ENCODE data around the gene ELOB. TPM values are rescaled to one million over a fixed set of nuclear protein-coding genes. Genes with fewer than 3 reads are reported as not detected.
A peak's percentile ranks its signal among the peaks of the same experiment; 100 is the strongest.

Gene ELOB
- total and polyA plus RNA-seq, 2 of the 8 experiments (the other 6 are each of a cell fraction or from before 2014, with no cell fraction given) = 237 to 1,357 TPM

GRCh38 chr16:2799205-2799858, 22.3 kb upstream of the ELOB start:
- H4K5ac ChIP-seq (ENCODE audit: insufficient read length, low read depth, low read length) = no peak overlapping the region
- no peak overlapping the region for H2AK5ac ChIP-seq (ENCODE audit: low read depth, low read length)
- no peak overlapping the region for H4K91ac ChIP-seq (replicated peaks; ENCODE audit: insufficient read length, low read length)
- no peak overlapping the region for H3K23ac ChIP-seq (ENCODE audit: insufficient read length)
- no peak overlapping the region; the same call in none of the 2 replicates for H4K8ac ChIP-seq (ENCODE audit: extremely low read depth, insufficient read depth, low read length)
- H3K56ac ChIP-seq (replicated peaks; ENCODE audit: insufficient read length, low read depth, low read length) = no peak overlapping the region
- no peak for DNase-seq (ENCODE audit: low read depth in 1 of 2, low spot score in 2 of 2)
- no peak overlapping the region for H2BK15ac ChIP-seq (ENCODE audit: low read length)
- H3K4ac ChIP-seq (replicated peaks; ENCODE audit: insufficient read length, low read depth, low read length) = no peak overlapping the region
- H3K14ac ChIP-seq (ENCODE audit: insufficient read length) = no peak overlapping the region
- no peak for FAIRE-seq
- H4K20me1 ChIP-seq (replicated peaks in 1 of 2; ENCODE audit: control insufficient read depth in 1 of 2, insufficient read depth in 2 of 2, low read length in 2 of 2) = no peaks in the 10 kb centered on the region
- H3K4me1 ChIP-seq (replicated peaks in 1 of 4; ENCODE audit: control insufficient read depth in 3 of 4, insufficient read depth in 4 of 4, low read length in 3 of 4) = no peaks in the 10 kb centered on the region
- H3K4me3 ChIP-seq (ENCODE audit: extremely low read depth in 1 of 4, insufficient read depth in 2 of 4, low read depth in 3 of 4, low read length in 4 of 4) = no peak overlapping the region
- TF ChIP-seq POLR2AphosphoS5 (IDR thresholded peaks at IDR 0.05; ENCODE audit: low read depth, low read length) (no peak), GTF2F1 (IDR thresholded peaks at IDR 0.05; ENCODE audit: borderline replicate concordance, low read depth, low read length) (no peak), SRF (IDR thresholded peaks at IDR 0.05; ENCODE audit: low read depth, low read length) (no peak), RAD21 (IDR thresholded peaks at IDR 0.05 in 1 of 2, conservative IDR thresholded peaks at IDR 0.05 in 1 of 2; ENCODE audit: low read depth in 2 of 2, low read length in 2 of 2) (no peak), HDAC6 (IDR thresholded peaks at IDR 0.05; ENCODE audit: low read depth, low read length) (no peak), GABPA (IDR thresholded peaks at IDR 0.05; ENCODE audit: borderline replicate concordance, insufficient read depth, low read length) (no peak), ATF2 (IDR thresholded peaks at IDR 0.05; ENCODE audit: low read length) (no peak), CEBPB (IDR thresholded peaks at IDR 0.05; ENCODE audit: low read depth, low read length) (no peak), CBX8 (IDR thresholded peaks at IDR 0.05; ENCODE audit: borderline replicate concordance, low read depth, low read length) (no peak), RBBP5 (IDR thresholded peaks at IDR 0.05; ENCODE audit: borderline replicate concordance, low read depth, low read length) (no peak), CREB1 (IDR thresholded peaks at IDR 0.05) (no peak)
- no peaks in the 10 kb centered on the region for H3K27me3 ChIP-seq (replicated peaks in 1 of 4; ENCODE audit: control insufficient read depth in 3 of 4, extremely low read depth in 1 of 4, insufficient read depth in 3 of 4, low read length in 3 of 4)
- no peak overlapping the region for H2BK5ac ChIP-seq (ENCODE audit: low read depth, low read length)
- 85% methylated on average over 21 of the region's 21 CpGs; no CpG with 5 or more reads in 1 of the 2 experiments for WGBS, 2 experiments (ENCODE audit: extremely low coverage in 1 of 2, insufficient coverage in 1 of 2, insufficient read length in 1 of 2, insufficient replicate concordance in 2 of 2, low coverage in 1 of 2, low lambda C conversion rate in 2 of 2, missing lambda C conversion rate in 1 of 2)
- H3K36me3 ChIP-seq (ENCODE audit: control insufficient read depth in 2 of 4, insufficient read depth in 4 of 4, low read length in 3 of 4) = no peaks in the 10 kb centered on the region
- no peak overlapping the region for H3K9ac ChIP-seq (replicated peaks in 1 of 4; ENCODE audit: extremely low read depth in 1 of 4, low read depth in 3 of 4, low read length in 3 of 4)
- H3K27ac ChIP-seq (ENCODE audit: low read depth, low read length) = no peak overlapping the region
- H3K23me2 ChIP-seq (ENCODE audit: low read depth, low read length) = no peaks in the 10 kb centered on the region
- no peak overlapping the region for H3K4me2 ChIP-seq (ENCODE audit: insufficient read depth in 1 of 2, low read depth in 2 of 2, low read length in 2 of 2)
- no peaks in the 10 kb centered on the region for H3K79me2 ChIP-seq (ENCODE audit: control insufficient read depth in 1 of 2, insufficient read depth in 2 of 2, low read length in 2 of 2)
- no peak overlapping the region for H3K18ac ChIP-seq (ENCODE audit: extremely low read depth, low read length)
- peak overlapping the region; percentile 44; the same call in 1 of the 2 replicates for H2AFZ ChIP-seq (ENCODE audit: low read length)
- H2BK20ac ChIP-seq (ENCODE audit: low read length) = no peak overlapping the region
- H3K9me3 ChIP-seq (ENCODE audit: insufficient read depth in 2 of 2, low read depth in 1 of 2, low read length in 1 of 2) = peaks cover 6 to 7% of the 10 kb centered on the region in 2 experiments
- ChIA-PET POLR2A (ENCODE audit: partially characterized antibody) (interaction anchor here (0.6 to 1.6 kb wide), 2 partner anchors 22 to 222 kb away, joined by 3 read pairs; partner anchors contain the start of gene ELOB), CTCF (ENCODE audit: partially characterized antibody) (interaction anchor here (1.3 to 2.1 kb wide), 3 partner anchors 12 to 40 kb away, joined by 6 to 12 read pairs (median 6); no protein-coding TSS in a partner anchor)
- H2BK120ac ChIP-seq (replicated peaks; ENCODE audit: low read depth, low read length) = no peak overlapping the region
- H2BK12ac ChIP-seq (ENCODE audit: low read depth, low read length) = no peak overlapping the region
- H3K79me1 ChIP-seq (ENCODE audit: low read depth, low read length) = no peaks in the 10 kb centered on the region
